A549 (cell line): ENCODE data around the gene MED10. TPM values are rescaled to one million over a fixed set of nuclear protein-coding genes. Genes with fewer than 3 reads are reported as not detected.

ENCODE experiments used
- ATAC-seq, 2 experiments: fragments of 200-7000 bp in 1 of 2; fragments of >200 bp in 1 of 2; cut with Nextera tagmentation in 1 of 2; cut with Tn5 transposase in 1 of 2; 3 replicates each; pipeline versions ENCODE4 v1.8.0 to v1.9.1; 2018 to 2020; ENCODE audit warnings: mild to moderate bottlenecking in 1 of 2, moderate library complexity in 1 of 2
- CTCF ChIA-PET: fragments of 300-600 bp; sonication (Branson Sonifier 250); formaldehyde crosslinking; extraction: SDS; loops from one replicate; lab custom pipeline; 2021; ENCODE audit warnings: antibody characterized with exemption, inconsistent platforms; lab: Yijun Ruan, JAX
- POLR2A ChIA-PET: fragments of 350-600 bp; formaldehyde crosslinking; extraction: SDS; loops from one replicate; lab custom pipeline; 2021; ENCODE audit warnings: antibody characterized with exemption, inconsistent platforms; lab: Yijun Ruan, JAX
- DNase-seq, 2 experiments: peaks; one replicate each; pipeline versions ENCODE4 v3.0.0 to v3.0.0-alpha.2; 2011 to 2016; ENCODE audit warnings: low read depth in 1 of 2, low spot score in 1 of 2
- FAIRE-seq: peaks from 2 replicates; lab custom pipeline; 2011; peaks lifted over from hg19 to GRCh38; lab: Jason Lieb, UNC
- H3K27ac ChIP-seq, 2 experiments: fragments of >200 bp; sonication (Bioruptor Twin); formaldehyde crosslinking; 3 replicates each; pipeline ENCODE4 v1.5.1; 2016 to 2017
- H3K4me1 ChIP-seq: fragments of >200 bp; sonication (Bioruptor Twin); formaldehyde crosslinking; 3 replicates; pipeline ENCODE4 v1.6.1; 2016
- H3K4me2 ChIP-seq: fragments of >200 bp; sonication (Bioruptor Twin); formaldehyde crosslinking; 3 replicates; pipeline ENCODE4 v1.6.1; 2016
- H3K4me3 ChIP-seq: fragments of >200 bp; sonication (Bioruptor Twin); formaldehyde crosslinking; 3 replicates; pipeline ENCODE4 v1.5.1; 2016
- H3K9me3 ChIP-seq: fragments of >200 bp; sonication (Bioruptor Twin); formaldehyde crosslinking; 3 replicates; pipeline ENCODE4 v1.6.1; 2016
- BCL3 ChIP-seq: fragments of >200 bp; sonication (Bioruptor Twin); formaldehyde crosslinking; IDR thresholded peaks from 3 replicates; pipeline ENCODE4 v1.6.1; 2016
- BHLHE40 ChIP-seq: IDR thresholded peaks from 2 replicates; pipeline ENCODE4 v1.6.1; 2012; ENCODE audit warnings: low read depth, low read length, inconsistent platforms
- CBX2 ChIP-seq: fragments of 200-600 bp; sonication (generic); IDR thresholded peaks from 2 replicates; pipeline ENCODE4 v1.6.1; 2016; ENCODE audit warnings: low read depth, mild to moderate bottlenecking, borderline replicate concordance
- CHD4 ChIP-seq: fragments of 200-600 bp; sonication (generic); IDR thresholded peaks from 2 replicates; pipeline ENCODE4 v1.6.1; 2016; ENCODE audit warnings: antibody characterized with exemption, mild to moderate bottlenecking, borderline replicate concordance
- E2F6 ChIP-seq: IDR thresholded peaks from 2 replicates; pipeline ENCODE4 v1.6.1; 2012; ENCODE audit warnings: low read depth, borderline replicate concordance
- EHMT2 ChIP-seq: fragments of 200-600 bp; sonication (generic); IDR thresholded peaks from 2 replicates; pipeline ENCODE4 v1.6.1; 2016; ENCODE audit warnings: antibody characterized with exemption, low read depth, mild to moderate bottlenecking, moderate library complexity
- ELK1 ChIP-seq: fragments of 150-350 bp; IDR thresholded peaks from 2 replicates; pipeline ENCODE4 v1.6.1; 2014; ENCODE audit warnings: low read depth, mild to moderate bottlenecking, low read length
- EP300 ChIP-seq, 2 experiments: fragments of >200 bp; sonication (Bioruptor Twin); formaldehyde crosslinking; IDR thresholded peaks; 2 replicates in 1 of 2; 3 replicates in 1 of 2; pipeline ENCODE4 v1.6.1; 2016 to 2017
- GATA3 ChIP-seq: IDR thresholded peaks from 2 replicates; pipeline ENCODE4 v1.6.1; 2012; ENCODE audit warnings: borderline replicate concordance
- HES2 ChIP-seq: fragments of >200 bp; sonication (Bioruptor Twin); formaldehyde crosslinking; IDR thresholded peaks from 2 replicates; pipeline ENCODE4 v1.6.1; 2016
- HEYL ChIP-seq: fragments of 250-450 bp; sonication (Bioruptor Pico); IDR thresholded peaks from 2 replicates; pipeline ENCODE4 v1.8.0; 2021; ENCODE audit warnings: mild to moderate bottlenecking, moderate library complexity
- JUN ChIP-seq, 2 experiments: fragments of >200 bp; sonication (Bioruptor Twin); formaldehyde crosslinking; IDR thresholded peaks; 2 replicates in 1 of 2; 3 replicates in 1 of 2; pipeline ENCODE4 v1.6.1; 2016 to 2017
- KDM5A ChIP-seq: fragments of 200-600 bp; sonication (generic); IDR thresholded peaks from 2 replicates; pipeline ENCODE4 v1.6.1; 2016; ENCODE audit warnings: antibody characterized with exemption, mild to moderate bottlenecking
- MAX ChIP-seq: IDR thresholded peaks from 2 replicates; pipeline ENCODE4 v1.6.1; 2012
- MYC ChIP-seq: IDR thresholded peaks from 2 replicates; pipeline ENCODE4 v1.6.1; 2012; ENCODE audit warnings: mild to moderate bottlenecking, inconsistent platforms, low read length, improper control_type of control experiment, borderline replicate concordance
- NFE2L2 ChIP-seq: fragments of 150-350 bp; conservative IDR thresholded peaks from 2 replicates; pipeline ENCODE4 v1.6.1; 2014; ENCODE audit warnings: low read length
- NR3C1 ChIP-seq: fragments of >200 bp; sonication (Bioruptor Twin); formaldehyde crosslinking; IDR thresholded peaks from 3 replicates; pipeline ENCODE4 v1.6.1; 2017
- PBX3 ChIP-seq: IDR thresholded peaks from 2 replicates; pipeline ENCODE4 v1.6.1; 2012
- PHF8 ChIP-seq: fragments of 200-600 bp; sonication (generic); IDR thresholded peaks from 2 replicates; pipeline ENCODE4 v1.6.1; 2016; ENCODE audit warnings: low read depth, mild to moderate bottlenecking, antibody characterized with exemption, moderate library complexity, borderline replicate concordance
- POLR2A ChIP-seq: IDR thresholded peaks from 2 replicates; pipeline ENCODE4 v1.6.1; 2012; ENCODE audit warnings: mild to moderate bottlenecking, low read length
- POLR2AphosphoS2 ChIP-seq: conservative IDR thresholded peaks from 2 replicates; pipeline ENCODE4 v1.6.1; 2012; ENCODE audit warnings: low read length, improper control_type of control experiment, inconsistent platforms
- RARB ChIP-seq: fragments of 250-450 bp; sonication (Bioruptor Pico); IDR thresholded peaks from 2 replicates; pipeline ENCODE4 v1.8.0; 2021; ENCODE audit warnings: mild to moderate bottlenecking, moderate library complexity
- RCOR1 ChIP-seq: fragments of 150-350 bp; IDR thresholded peaks from 2 replicates; pipeline ENCODE4 v1.6.1; 2014; ENCODE audit warnings: antibody characterized with exemption, low read length, low read depth
- RFX5 ChIP-seq: fragments of 450-650 bp; IDR thresholded peaks from 2 replicates; pipeline ENCODE4 v1.7.1; 2014; ENCODE audit warnings: antibody characterized with exemption, mild to moderate bottlenecking, moderate library complexity
- USF2 ChIP-seq: fragments of 450-650 bp; IDR thresholded peaks from 2 replicates; pipeline ENCODE4 v1.6.1; 2014; ENCODE audit warnings: antibody characterized with exemption
- WGBS: methylation state at CpG from one replicate; pipeline ENCODE4 v1.1.6; 2017; ENCODE audit errors: missing lambda C conversion rate; 5-methylcytosine and 5-hydroxymethylcytosine counted together
- polyA minus RNA-seq: library from RNA; depleted of rRNA, polyadenylated mRNA; stranded (reverse); fragments of >200 nt; gene quantifications from 2 replicates; pipeline ENCODE4 v1.2.3, GENCODE V29; 2011; rRNA and poly(A)+ RNA removed
- polyA plus RNA-seq, 4 experiments: library from polyadenylated mRNA; depleted of rRNA in 3 of 4; stranded (reverse); fragments of >200 nt; fragmentation: RNase III in 1 of 4; extraction: RNeasy Plus Mini Kit Qiagen cat#74134 plus additional on column Dnase treatment in 1 of 4; gene quantifications; 2 replicates in 3 of 4; 3 replicates in 1 of 4; pipeline ENCODE4 v1.2.3, GENCODE V29; 2011 to 2017

The MED10 gene
- 40.6 and 59.4 TPM in 2 replicates for polyA plus RNA-seq (2011; rRNA removed)
- polyA plus RNA-seq (2012; cell fraction: cytosol; rRNA removed): 74.8 and 80.5 TPM in 2 replicates
- 44.1 and 49.4 TPM in 2 replicates for polyA plus RNA-seq (2012; cell fraction: nucleus; rRNA removed)
- polyA plus RNA-seq (2017; fragmentation: RNase III; extraction: RNeasy Plus Mini Kit Qiagen cat#74134 plus additional on column Dnase treatment): 56.7 to 58.6 TPM (median 57.6 TPM) in 3 replicates
- 13.2 and 14.2 TPM in 2 replicates for polyA minus RNA-seq

- 2% methylated on average over 18 of the region's 60 CpGs for WGBS
- Histone ChIP-seq H3K4me3 (peak within 1 kb of the TSS; percentile 95), H3K4me1 (peaks cover 9% of the 10 kb centered on the region; the same call in 2 of the 3 replicates), H3K27ac (peak within 1 kb of the TSS; percentile 94 to 95), H3K4me2 (peak within 1 kb of the TSS; percentile 80), H3K9me3 (no peaks in the 10 kb centered on the region)
- ChIA-PET POLR2A (interaction anchor here (0.6 to 1.1 kb wide), 7 partner anchors 10 to 255 kb away, joined by 3 to 13 read pairs (median 3); partner anchors contain the start of gene SRD5A1), CTCF (interaction anchor here (1.2 to 1.5 kb wide), 3 partner anchors 11 to 491 kb away, joined by 3 to 4 read pairs (median 3); no protein-coding TSS in a partner anchor)
- TF ChIP-seq E2F6 (peak; percentile 69; the same call in 1 of the 2 replicates), JUN (IDR thresholded peaks at IDR 0.05) (peak in 1 of 2 experiments; percentile 83; a peak in 3 of 5 replicates), PHF8 (peak; percentile 89), POLR2AphosphoS2 (no peak), POLR2A (peak; percentile 81), HEYL (CRISPR knock-in tag) (no peak), HES2 (no peak), RCOR1 (no peak), BCL3 (peak; percentile 66; the same call in 1 of the 3 replicates), ELK1 (no peak), KDM5A (0 out of 2 replicates have a peak, but pooled peaks have one; percentile 22), PBX3 (no peak), MYC (peak; percentile 49), GATA3 (0 out of 2 replicates have a peak, but pooled peaks have one; percentile 18), EP300 (IDR thresholded peaks at IDR 0.05) (no peak), MAX (peak; percentile 85)
- FAIRE-seq: no peak
- ATAC-seq: peak; percentile 98 to 99
- peak; percentile 91 to 94 for DNase-seq
Observed at GRCh38 chr5:6377905-6378765, at the start of gene MED10. Gene MED10 (minus strand): TSS chr5:6378547. CDS start chr5:6378483, 64 bp downstream.

GRCh38 chr5:6427694-6428093 lies 49.3 kb upstream of the MED10 start:
- DNase-seq: no peak
- CTCF ChIA-PET: no interaction called here

More at GRCh38 chr5:6427694-6428093, 49.3 kb upstream of the MED10 start:
- POLR2A ChIA-PET: no interaction called here
- ATAC-seq: no peak
- Histone ChIP-seq H3K4me2 (no peak overlapping the region), H3K4me1 (no peaks in the 10 kb centered on the region), H3K27ac (no peak overlapping the region), H3K4me3 (no peak overlapping the region), H3K9me3 (0 out of 3 replicates have a peak, but pooled peaks cover 2% of the 10 kb centered on the region)
- no peak for TF ChIP-seq HEYL (CRISPR knock-in tag)
- no peak for TF ChIP-seq EHMT2
- TF ChIP-seq CBX2: no peak
- TF ChIP-seq PHF8: no peak
- no peak for TF ChIP-seq BHLHE40
- TF ChIP-seq NFE2L2: no peak
- TF ChIP-seq GATA3: no peak
- TF ChIP-seq RFX5: no peak
- no peak for TF ChIP-seq MYC
- TF ChIP-seq USF2: no peak
- TF ChIP-seq NR3C1: no peak
- no peak for TF ChIP-seq POLR2AphosphoS2
- no peak for TF ChIP-seq BCL3
- TF ChIP-seq RARB (CRISPR knock-in tag): no peak
- TF ChIP-seq CHD4: no peak
- WGBS: 8% methylated on average over 4 of the region's 4 CpGs
- FAIRE-seq: no peak
